Activated CD8-positive, alpha-beta T cell treated with anti-CD3 and anti-CD28 coated beads for 36 hours (primary cell): ENCODE results near the gene CDC42EP3. TPM values are rescaled to one million over a fixed set of nuclear protein-coding genes. Genes with fewer than 3 reads are reported as not detected.

Experiments
- ATAC-seq: fragments of 200-7000 bp; cut with Tn5 transposase; one replicate; pipeline ENCODE4 v1.10.0; 2021; ENCODE audit warnings: mild to moderate bottlenecking, moderate library complexity
- CTCF ChIA-PET: fragments of 350-600 bp; sonication (Branson Sonifier 250); formaldehyde crosslinking; loops from one replicate; lab custom pipeline; 2021; ENCODE audit warnings: antibody characterized with exemption; lab: Charles Lee
- POLR2A ChIA-PET: fragments of 350-600 bp; sonication (Branson Sonifier 250); formaldehyde crosslinking; loops from one replicate; lab custom pipeline; 2021; ENCODE audit warnings: antibody characterized with exemption; lab: Charles Lee
- DNase-seq: peaks from one replicate; pipeline ENCODE4 v3.0.0-alpha.2; 2020
- H3K27ac Mint-ChIP-seq: one replicate; pipeline ENCODE4 v1.8.0; 2021; ENCODE audit warnings: mild to moderate bottlenecking, mixed read lengths
- H3K27me3 Mint-ChIP-seq: one replicate; pipeline ENCODE4 v1.8.0; 2021; ENCODE audit warnings: mixed read lengths
- H3K36me3 Mint-ChIP-seq: one replicate; pipeline ENCODE4 v1.8.0; 2021; ENCODE audit warnings: low read depth, mixed read lengths
- H3K4me1 Mint-ChIP-seq: one replicate; pipeline ENCODE4 v1.8.0; 2021; ENCODE audit warnings: low read depth, mixed read lengths
- H3K4me3 Mint-ChIP-seq: one replicate; pipeline ENCODE4 v1.8.0; 2021; ENCODE audit warnings: mild to moderate bottlenecking, moderate library complexity, mixed read lengths
- H3K9me3 Mint-ChIP-seq: one replicate; pipeline ENCODE4 v1.8.0; 2021; ENCODE audit warnings: mixed read lengths
- intact Hi-C: fragments of 100-400 bp; cut with micrococcal nuclease; formaldehyde crosslinking; loops from one replicate; pipeline ENCODE4 v1.10.0; 2022
- total RNA-seq, 2 experiments: library from RNA; stranded (reverse); gene quantifications; one replicate each; pipeline ENCODE4 v1.2.3, GENCODE V29; 2021
- TF ChIP-seq, protein P1 (sequence below): fragments of 200-600 bp; IDR thresholded peaks from one replicate; pipeline ENCODE4 v1.8.0; 2022; ENCODE audit warnings: antibody characterized with exemption, mild to moderate bottlenecking

Gene CDC42EP3
- total RNA-seq, 2 experiments from 2014 or later = 18.8 to 22.6 TPM

DNA sequence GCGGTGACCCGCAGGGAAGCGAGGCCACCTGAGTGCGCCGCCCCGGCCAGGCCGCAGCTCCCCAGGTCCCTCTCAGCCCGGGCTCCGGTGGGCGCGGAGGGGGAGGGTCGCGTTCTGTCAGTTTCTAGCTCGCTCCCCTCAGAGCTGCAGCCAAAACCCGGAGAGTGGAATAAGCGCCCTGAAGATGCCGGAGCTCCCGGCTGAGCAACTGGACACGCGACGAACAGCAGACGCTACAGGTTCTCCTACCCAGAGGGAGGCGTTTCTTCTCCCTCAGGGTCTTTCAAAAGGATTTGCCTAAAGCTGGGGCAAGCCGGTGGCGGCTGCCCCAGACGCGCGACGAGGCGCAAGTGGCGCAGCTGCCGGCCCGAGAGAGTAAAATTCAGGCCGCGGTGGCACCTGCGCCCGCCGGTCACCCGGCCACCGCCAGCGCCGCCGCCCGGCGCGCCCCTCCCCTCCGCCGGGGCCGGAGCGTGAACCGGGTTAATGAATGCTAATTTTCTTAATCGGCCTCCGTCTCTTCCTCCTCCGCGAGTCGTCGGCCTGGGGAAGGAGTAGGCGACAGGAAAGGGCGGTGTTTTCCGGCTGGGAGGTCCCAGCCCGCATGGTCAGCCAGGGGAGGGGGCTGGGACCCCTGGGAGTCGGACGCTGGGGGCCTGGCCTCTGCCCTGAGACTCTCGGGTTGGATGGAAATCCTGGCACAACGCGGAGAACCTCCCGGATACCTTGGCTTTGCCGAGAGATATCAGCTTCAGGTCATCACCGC is 845 bp upstream of the CDC42EP3 start:
- Mint-ChIP-seq H3K27me3 (no peaks in the 10 kb centered on the region), H3K4me3 (peak overlapping the region; percentile 84), H3K9me3 (no peaks in the 10 kb centered on the region), H3K36me3 (peaks cover 12% of the 10 kb centered on the region), H3K27ac (peak overlapping the region; percentile 88), H3K4me1 (peaks cover 39% of the 10 kb centered on the region)
- ATAC-seq = peak; percentile 49
- TF ChIP-seq, protein P1, sequence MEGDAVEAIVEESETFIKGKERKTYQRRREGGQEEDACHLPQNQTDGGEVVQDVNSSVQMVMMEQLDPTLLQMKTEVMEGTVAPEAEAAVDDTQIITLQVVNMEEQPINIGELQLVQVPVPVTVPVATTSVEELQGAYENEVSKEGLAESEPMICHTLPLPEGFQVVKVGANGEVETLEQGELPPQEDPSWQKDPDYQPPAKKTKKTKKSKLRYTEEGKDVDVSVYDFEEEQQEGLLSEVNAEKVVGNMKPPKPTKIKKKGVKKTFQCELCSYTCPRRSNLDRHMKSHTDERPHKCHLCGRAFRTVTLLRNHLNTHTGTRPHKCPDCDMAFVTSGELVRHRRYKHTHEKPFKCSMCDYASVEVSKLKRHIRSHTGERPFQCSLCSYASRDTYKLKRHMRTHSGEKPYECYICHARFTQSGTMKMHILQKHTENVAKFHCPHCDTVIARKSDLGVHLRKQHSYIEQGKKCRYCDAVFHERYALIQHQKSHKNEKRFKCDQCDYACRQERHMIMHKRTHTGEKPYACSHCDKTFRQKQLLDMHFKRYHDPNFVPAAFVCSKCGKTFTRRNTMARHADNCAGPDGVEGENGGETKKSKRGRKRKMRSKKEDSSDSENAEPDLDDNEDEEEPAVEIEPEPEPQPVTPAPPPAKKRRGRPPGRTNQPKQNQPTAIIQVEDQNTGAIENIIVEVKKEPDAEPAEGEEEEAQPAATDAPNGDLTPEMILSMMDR = no peak
- POLR2A ChIA-PET = interaction anchor here (0.8 to 1.9 kb wide), 5 partner anchors 10 to 133 kb away, joined by 3 to 10 read pairs (median 4); no protein-coding TSS in a partner anchor
- peak; percentile 80 for DNase-seq
- intact Hi-C loops = no loop called here
- CTCF ChIA-PET = interaction anchor here (0.8 to 1.9 kb wide), 4 partner anchors 12 to 160 kb away, joined by 3 to 7 read pairs (median 4); no protein-coding TSS in a partner anchor

DNA sequence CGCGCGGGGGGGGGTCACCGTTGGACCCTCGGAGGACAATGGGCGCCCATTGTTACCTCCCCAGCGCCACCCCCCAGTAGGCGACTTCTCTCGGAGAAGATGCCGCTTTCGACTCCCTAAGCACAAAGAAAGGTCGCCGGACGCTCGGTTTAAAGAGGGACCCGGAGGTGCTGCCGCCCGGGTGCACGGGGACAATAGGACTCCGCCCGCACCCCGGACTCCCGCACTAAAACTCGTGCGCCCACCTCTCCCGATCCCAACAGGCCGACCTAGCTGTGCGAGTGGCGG is 318 bp upstream of the CDC42EP3 start:
- H3K9me3 Mint-ChIP-seq = no peaks in the 10 kb centered on the region
- no peaks in the 10 kb centered on the region for H3K27me3 Mint-ChIP-seq
- H3K36me3 Mint-ChIP-seq = peaks cover 14% of the 10 kb centered on the region
- TF ChIP-seq, protein P1 = no peak
- no peak for DNase-seq
- peak overlapping the region; percentile 84 for H3K4me3 Mint-ChIP-seq
- peak; percentile 15 for ATAC-seq
- H3K27ac Mint-ChIP-seq = peak overlapping the region; percentile 84
- peaks cover 44% of the 10 kb centered on the region for H3K4me1 Mint-ChIP-seq
- intact Hi-C loops = no loop called here
- ChIA-PET POLR2A (interaction anchor here (1.2 to 1.9 kb wide), 3 partner anchors 24 to 133 kb away, joined by 3 to 10 read pairs (median 5); no protein-coding TSS in a partner anchor), CTCF (interaction anchor here (0.8 to 1.9 kb wide), 4 partner anchors 13 to 161 kb away, joined by 3 to 7 read pairs (median 4); no protein-coding TSS in a partner anchor)

DNA sequence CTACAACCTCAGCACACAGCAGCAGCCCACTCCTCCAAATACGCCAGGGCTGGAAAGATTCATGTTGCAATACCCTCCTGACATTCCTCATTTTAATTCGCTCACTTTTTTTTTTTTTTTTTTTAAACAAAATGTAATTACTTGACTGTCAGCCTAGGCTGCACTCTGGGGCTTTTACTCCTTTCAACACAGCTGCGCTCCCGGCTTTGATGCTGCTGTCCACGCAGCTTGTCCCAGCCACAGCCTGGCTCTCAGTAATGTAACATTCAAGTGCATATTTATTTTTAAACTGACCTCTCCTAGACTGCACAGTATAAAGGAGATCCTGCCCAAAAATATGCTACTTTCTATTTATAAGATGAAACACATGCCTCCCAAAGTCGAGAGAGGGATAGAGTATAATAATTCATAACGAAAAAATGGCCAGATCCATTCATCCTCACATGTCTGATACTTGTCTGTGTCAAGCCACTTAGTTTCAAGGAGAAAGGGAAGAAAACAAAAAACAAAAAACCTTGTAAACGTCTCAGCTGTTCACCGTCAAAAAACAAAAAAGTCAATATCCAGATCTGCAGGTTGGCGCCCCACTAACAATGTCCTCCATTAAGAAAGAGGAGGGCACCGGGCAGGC is 949 bp downstream of the CDC42EP3 start:
- TF ChIP-seq, protein P1 = no peak

DNA sequence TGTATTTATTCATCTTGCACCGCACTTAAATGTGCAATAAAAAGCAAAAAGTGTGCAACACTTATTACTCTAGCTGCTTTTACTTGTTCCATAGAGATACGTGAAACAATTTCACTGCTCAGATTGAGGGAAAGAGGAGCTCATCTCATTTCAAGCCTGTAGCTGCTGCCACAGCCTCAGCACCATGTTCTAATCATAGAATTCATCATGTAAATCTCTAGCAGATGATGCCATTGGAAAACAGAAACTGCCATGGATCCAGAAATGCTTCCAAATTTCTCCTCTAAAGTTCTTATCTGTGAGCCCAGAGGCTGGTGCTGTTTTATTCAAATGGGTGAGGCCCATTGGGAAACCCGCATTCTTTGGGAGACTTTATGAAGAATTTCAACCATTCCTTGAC is 2.0 kb downstream of the CDC42EP3 start:
- TF ChIP-seq, protein P1 = no peak
- no peaks in the 10 kb centered on the region for H3K27me3 Mint-ChIP-seq
- ChIA-PET POLR2A (interaction anchor here (0.6 to 2.0 kb wide), 4 partner anchors 10 to 274 kb away, joined by 3 to 9 read pairs (median 4); no protein-coding TSS in a partner anchor), CTCF (interaction anchor here (1.2 to 2.7 kb wide), 4 partner anchors 24 to 254 kb away, joined by 4 to 12 read pairs (median 5); no protein-coding TSS in a partner anchor)
- ATAC-seq (no peak), DNase-seq (no peak)
- intact Hi-C loops = loop anchor here (10.0 kb wide), 1 partner anchor 205 kb away; no protein-coding TSS in a partner anchor
- H3K4me1 Mint-ChIP-seq = peaks cover 57% of the 10 kb centered on the region
- H3K36me3 Mint-ChIP-seq = peaks cover 22% of the 10 kb centered on the region
- no peaks in the 10 kb centered on the region for H3K9me3 Mint-ChIP-seq
- peak overlapping the region; percentile 93 for H3K27ac Mint-ChIP-seq
- peak overlapping the region; percentile 84 for H3K4me3 Mint-ChIP-seq

More for the DNA sequence above, 949 bp downstream of the CDC42EP3 start:
- Mint-ChIP-seq H3K36me3 (peaks cover 16% of the 10 kb centered on the region), H3K27ac (peak overlapping the region; percentile 93), H3K4me3 (peak overlapping the region; percentile 84), H3K9me3 (no peaks in the 10 kb centered on the region), H3K27me3 (no peaks in the 10 kb centered on the region), H3K4me1 (peaks cover 49% of the 10 kb centered on the region)
- no peak for ATAC-seq
- intact Hi-C loops = no loop called here
- POLR2A ChIA-PET = interaction anchor here (1.0 to 2.0 kb wide), 7 partner anchors 12 to 141 kb away, joined by 3 to 9 read pairs (median 3); no protein-coding TSS in a partner anchor
- CTCF ChIA-PET = interaction anchor here (1.0 to 2.7 kb wide), 9 partner anchors 16 to 274 kb away, joined by 3 to 12 read pairs (median 4); no protein-coding TSS in a partner anchor
- DNase-seq = peak; percentile 20
